ENCODE data around the gene VRK3.

VRK3 gene

DNA sequence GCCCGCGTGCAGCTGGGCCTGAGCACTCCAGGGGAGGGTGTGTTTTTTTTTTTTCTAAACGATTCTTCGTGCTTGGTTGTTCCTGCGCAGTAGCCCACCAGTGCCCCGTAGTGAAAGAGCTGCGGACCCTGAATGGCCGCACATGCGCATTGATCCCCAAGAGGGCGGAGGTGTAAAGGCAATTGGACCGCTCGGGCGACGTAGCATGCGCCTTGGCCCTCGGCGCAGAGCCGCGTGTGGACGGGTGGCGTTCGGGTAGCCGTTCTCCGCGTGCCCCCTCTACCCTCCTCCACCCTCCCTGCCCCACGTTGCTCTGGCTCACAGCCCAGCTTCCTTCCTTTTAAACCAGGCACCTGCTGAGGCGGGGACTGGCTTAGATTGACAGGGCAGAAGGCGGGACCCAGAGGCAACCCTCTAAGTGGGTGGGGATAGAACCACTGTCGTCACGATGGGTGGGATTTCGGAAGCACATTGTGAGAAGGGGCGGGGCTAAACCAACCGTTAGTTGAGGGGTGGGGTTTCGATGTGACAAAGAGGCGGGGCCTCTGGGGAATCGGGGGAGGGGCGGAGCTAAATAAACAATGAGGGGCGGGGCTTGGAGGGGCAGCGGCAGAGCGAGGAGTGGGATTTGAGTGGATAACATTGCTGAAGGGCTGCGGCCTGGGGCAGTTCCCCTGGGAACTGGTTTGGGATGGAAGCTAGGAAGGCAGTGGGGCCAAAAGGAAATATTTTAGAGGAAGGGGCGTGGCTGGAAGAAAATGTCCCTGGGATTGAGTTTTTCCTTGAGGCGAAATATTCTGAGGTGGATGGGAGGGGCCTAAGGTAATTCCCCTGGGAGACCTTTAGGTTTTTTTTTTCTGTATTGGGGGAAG is 95.3 kb downstream of the VRK3 start:
- DNase-seq (ENCODE audit: low read depth) = peak; percentile 81

DNA sequence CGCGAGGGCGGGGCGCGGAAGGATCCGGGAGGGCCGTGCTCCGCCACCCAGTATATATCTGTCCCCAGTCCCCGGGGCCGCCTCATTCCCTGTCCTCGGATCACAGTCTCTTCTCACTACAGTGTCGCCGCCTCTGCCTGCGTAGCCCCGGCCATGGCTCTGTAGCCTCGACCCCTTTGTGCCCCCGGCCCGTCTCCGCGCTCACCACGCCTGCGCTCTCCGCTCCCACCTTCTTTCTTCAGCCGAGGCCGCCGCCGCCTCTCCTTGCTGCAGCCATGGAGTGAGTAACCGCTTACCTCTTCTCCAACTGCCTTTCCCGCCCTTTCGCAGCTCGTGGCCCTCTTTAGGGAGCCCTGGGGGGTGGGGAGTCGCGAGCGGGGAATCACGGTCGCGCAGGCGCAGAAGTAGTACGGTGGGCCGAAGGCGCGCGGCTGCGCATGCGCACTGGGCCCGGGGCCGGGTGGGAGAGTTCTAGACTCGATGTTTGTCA is 96.0 kb downstream of the VRK3 start, which contains the start of the genes ATF5 and NUP62:
TSS of gene ATF5 (plus strand) at position 85 of the 490 bp plus-strand sequence. CDS start 1,646 bp downstream, outside the sequence.
TSS of gene NUP62 (minus strand) at position 384 of the 490 bp plus-strand sequence. CDS start 19,697 bp downstream, outside the sequence.
- DNase-seq (ENCODE audit: low read depth) = peak; percentile 89

DNA sequence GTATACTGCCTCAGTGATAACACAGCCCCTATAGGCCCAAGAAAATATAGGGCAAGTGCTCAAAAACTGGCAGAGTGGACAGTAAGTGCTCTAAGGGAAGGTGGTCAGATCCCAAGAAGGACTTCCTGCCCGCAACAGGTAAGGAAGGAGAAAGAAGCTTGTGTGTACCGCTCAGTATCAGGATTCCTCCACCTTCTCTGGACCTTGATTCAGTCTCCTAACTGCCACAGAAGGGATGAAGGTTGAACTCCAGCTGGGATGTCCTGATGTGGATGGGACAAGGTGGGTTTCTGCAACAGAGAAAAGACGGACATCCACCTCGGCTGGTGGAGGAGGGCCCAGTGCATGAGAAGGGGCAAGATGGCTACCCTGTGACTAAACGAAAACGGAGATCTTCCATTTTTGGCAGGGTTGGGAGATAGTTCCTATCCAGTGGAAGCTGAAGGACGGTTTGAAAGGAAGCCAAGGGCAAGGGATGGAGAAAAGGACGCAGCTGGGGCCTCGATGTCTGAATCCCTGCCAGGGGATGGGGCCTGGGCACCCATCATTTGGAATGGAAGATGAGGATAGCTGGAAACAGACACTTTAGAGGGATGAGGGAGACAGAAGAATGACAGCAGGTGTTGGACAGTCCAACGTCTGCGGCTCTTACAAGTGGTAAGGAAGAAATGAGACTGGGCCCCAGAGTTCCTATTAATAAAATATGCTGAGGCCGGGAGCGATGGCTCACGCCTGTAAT is 97.5 kb downstream of the VRK3 start:
- DNase-seq (ENCODE audit: low read depth) = no peak

DNA sequence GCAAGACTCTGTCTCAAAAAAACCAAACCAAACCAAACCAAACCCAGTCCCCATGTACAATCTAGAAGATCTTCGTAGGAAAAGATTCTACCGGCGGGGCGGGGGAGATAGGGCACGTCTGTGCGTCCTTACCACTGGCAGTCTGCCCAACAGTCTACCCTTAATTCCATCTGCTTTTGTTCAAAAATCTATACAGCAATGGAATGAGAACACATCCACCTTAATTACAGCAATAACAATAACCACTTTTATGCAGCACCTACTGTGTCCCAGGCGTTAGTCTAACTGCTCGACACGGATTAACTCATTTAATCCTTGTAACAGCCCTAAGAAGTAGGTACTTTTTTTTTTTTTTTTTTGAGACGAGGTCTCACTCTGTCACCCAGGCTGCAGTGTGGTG is 98.7 kb downstream of the VRK3 start:
- DNase-seq (ENCODE audit: low read depth) = no peak
